Chondrocyte (in vitro differentiated cells): ENCODE data around the gene DPYSL5. TPM values are rescaled to one million over a fixed set of nuclear protein-coding genes. Genes with fewer than 3 reads are reported as not detected.
"Not testable (repeated sequence)": the region's sequence is repeated elsewhere in the genome, so short reads cannot be mapped to it uniquely, and the experiment has no call there.

ENCODE experiments used
- DNase-seq: peaks from one replicate; pipeline ENCODE4 v3.0.0; 2021; ENCODE audit warnings: mixed read lengths, low spot score
- H3K27ac Mint-ChIP-seq: one replicate; pipeline ENCODE4 v1.8.0; 2021; ENCODE audit warnings: mild to moderate bottlenecking, moderate library complexity, mixed read lengths; ENCODE audit not compliant: unreplicated experiment
- H3K27me3 Mint-ChIP-seq: 2 replicates; pipeline ENCODE4 v1.8.0; 2021; ENCODE audit warnings: low read depth, mixed read lengths
- H3K36me3 Mint-ChIP-seq: 2 replicates; pipeline ENCODE4 v1.8.0; 2021; ENCODE audit warnings: low read depth, mixed read lengths
- H3K4me1 Mint-ChIP-seq: 2 replicates; pipeline ENCODE4 v1.8.0; 2021; ENCODE audit warnings: low read depth, mild to moderate bottlenecking, mixed read lengths
- H3K4me3 Mint-ChIP-seq: one replicate; pipeline ENCODE4 v1.8.0; 2021; ENCODE audit warnings: mild to moderate bottlenecking, moderate library complexity, mixed read lengths; ENCODE audit not compliant: unreplicated experiment
- H3K9me3 Mint-ChIP-seq: 2 replicates; pipeline ENCODE4 v1.8.0; 2021; ENCODE audit warnings: low read depth, mixed read lengths
- CTCF ChIP-seq: fragments of 200-600 bp; sonication (generic); IDR thresholded peaks from 2 replicates; pipeline ENCODE4 v1.5.0; 2021; ENCODE audit warnings: antibody characterized with exemption, mild to moderate bottlenecking, moderate library complexity
- total RNA-seq: library from RNA; stranded (reverse); gene quantifications from 3 replicates; pipeline ENCODE4 v1.2.1, GENCODE V29; 2021

The DPYSL5 gene
- total RNA-seq, 1 donor from 2014 or later: 0.25 TPM

GRCh38 chr2:26915316-26915715 is 67.4 kb downstream of the DPYSL5 start:
- H3K4me3 Mint-ChIP-seq: no peak overlapping the region
- no peak for TF ChIP-seq CTCF
- peaks cover 21% of the 10 kb centered on the region for H3K4me1 Mint-ChIP-seq
- DNase-seq: no peak
- peaks cover 13% of the 10 kb centered on the region for H3K27me3 Mint-ChIP-seq
- peaks cover 1% of the 10 kb centered on the region for H3K36me3 Mint-ChIP-seq
- no peak overlapping the region for H3K27ac Mint-ChIP-seq
- H3K9me3 Mint-ChIP-seq: peaks cover 2% of the 10 kb centered on the region

DNA sequence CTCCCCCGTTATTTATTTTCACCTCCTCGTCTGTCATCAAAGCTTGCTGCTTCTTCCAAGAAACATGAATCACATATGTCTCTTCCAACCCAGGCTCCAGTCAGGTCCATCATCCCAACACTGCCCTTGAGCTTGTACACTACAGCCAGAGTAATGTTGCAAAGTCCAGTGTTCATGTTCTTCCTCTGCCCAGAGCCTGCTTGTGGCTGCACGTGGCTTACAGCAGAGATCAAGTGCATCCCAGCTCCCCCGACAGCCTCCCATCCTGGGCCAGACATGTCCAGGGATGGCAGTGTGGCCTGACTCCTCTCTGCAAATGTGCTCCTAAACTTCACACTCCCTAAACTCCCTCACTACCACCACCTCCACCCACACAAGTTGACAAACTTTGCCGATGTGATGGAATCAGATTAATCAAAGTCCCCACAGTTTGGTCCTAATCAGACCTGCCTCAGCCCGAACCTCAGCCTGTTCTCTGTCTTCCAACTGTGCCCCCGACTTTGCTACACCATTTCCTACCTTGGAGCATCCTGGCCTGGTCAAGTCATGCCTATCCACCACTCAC is 68.3 kb downstream of the DPYSL5 start:
- no peak for DNase-seq
- no peak overlapping the region for H3K4me3 Mint-ChIP-seq
- H3K27ac Mint-ChIP-seq: no peak overlapping the region
- peaks cover 21% of the 10 kb centered on the region for H3K4me1 Mint-ChIP-seq
- no peaks in the 10 kb centered on the region for H3K36me3 Mint-ChIP-seq
- peaks cover 13% of the 10 kb centered on the region for H3K27me3 Mint-ChIP-seq
- no peak for TF ChIP-seq CTCF
- no peaks in the 10 kb centered on the region for H3K9me3 Mint-ChIP-seq

GRCh38 chr2:26917135-26917836 is 69.4 kb downstream of the DPYSL5 start:
- no peak overlapping the region for H3K4me3 Mint-ChIP-seq
- peaks cover 17% of the 10 kb centered on the region for H3K4me1 Mint-ChIP-seq
- H3K9me3 Mint-ChIP-seq: no peaks in the 10 kb centered on the region
- H3K36me3 Mint-ChIP-seq: no peaks in the 10 kb centered on the region
- no peak overlapping the region for H3K27ac Mint-ChIP-seq
- peaks cover 9% of the 10 kb centered on the region for H3K27me3 Mint-ChIP-seq
- no peak for TF ChIP-seq CTCF
- DNase-seq: no peak

DNA sequence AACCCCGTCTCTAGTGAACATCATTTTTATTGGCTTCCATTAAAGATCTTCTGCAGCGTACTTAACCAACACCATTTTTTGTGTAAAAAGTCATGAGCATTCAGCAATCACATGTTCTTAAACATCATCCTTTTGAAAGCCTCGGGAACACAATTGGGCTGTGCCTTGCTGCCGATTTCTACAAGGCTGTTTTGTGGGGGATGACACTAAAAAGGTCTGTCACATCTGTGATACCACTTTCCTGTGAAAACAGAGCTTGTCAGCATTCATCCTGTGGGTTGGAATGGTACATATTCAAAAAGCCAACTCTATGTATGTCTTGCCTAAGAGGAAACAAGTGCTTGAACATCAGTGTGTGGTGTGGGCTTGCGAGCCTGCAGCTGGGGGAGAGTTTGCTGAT is 73.4 kb downstream of the DPYSL5 start:
- no peaks in the 10 kb centered on the region for H3K36me3 Mint-ChIP-seq
- H3K4me3 Mint-ChIP-seq: no peak overlapping the region
- H3K4me1 Mint-ChIP-seq: peaks cover 22% of the 10 kb centered on the region
- DNase-seq: no peak
- H3K27me3 Mint-ChIP-seq: no peaks in the 10 kb centered on the region
- no peak overlapping the region for H3K27ac Mint-ChIP-seq
- TF ChIP-seq CTCF: no peak
- no peaks in the 10 kb centered on the region for H3K9me3 Mint-ChIP-seq

GRCh38 chr2:26922405-26923188 is 74.7 kb downstream of the DPYSL5 start:
- Mint-ChIP-seq H3K4me1 (peaks cover 24% of the 10 kb centered on the region), H3K27me3 (no peaks in the 10 kb centered on the region), H3K27ac (no peak overlapping the region), H3K9me3 (no peaks in the 10 kb centered on the region), H3K36me3 (no peaks in the 10 kb centered on the region), H3K4me3 (no peak overlapping the region)
- peak; percentile 80 for TF ChIP-seq CTCF
- DNase-seq: no peak

DNA sequence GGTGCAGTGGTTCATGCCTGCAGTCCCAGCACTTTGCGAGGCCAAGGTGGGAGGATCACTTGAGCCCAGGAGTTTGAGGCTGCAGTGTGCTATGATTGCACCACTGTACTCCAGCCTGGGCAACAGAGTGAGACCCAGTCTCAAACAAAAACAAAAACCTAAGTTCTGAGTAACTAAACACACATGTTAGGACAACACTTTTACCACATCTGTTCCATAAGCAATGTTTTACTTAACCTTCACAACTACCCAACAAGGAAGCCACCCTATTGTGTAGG is 75.2 kb downstream of the DPYSL5 start:
- not testable (repeated sequence) for H3K36me3 Mint-ChIP-seq, H3K9me3 Mint-ChIP-seq, H3K4me3 Mint-ChIP-seq, H3K27me3 Mint-ChIP-seq, DNase-seq, H3K27ac Mint-ChIP-seq
- peaks cover 24% of the 10 kb centered on the region for H3K4me1 Mint-ChIP-seq
